OCI-LY1 (cell line): ENCODE measurements around the gene CCNL2.

Experiments used
- H2AFZ ChIP-seq: fragments of 200-600 bp; sonication (generic), shearing (Covaris generic); 2 replicates; pipeline ENCODE4 v1.6.0; 2014; ENCODE audit warnings: antibody characterized with exemption, mild to moderate bottlenecking, low read length
- H3F3A ChIP-seq: fragments of 200-600 bp; sonication (generic), shearing (Covaris generic); 2 replicates; pipeline ENCODE4 v1.6.0; 2014; ENCODE audit warnings: mild to moderate bottlenecking, antibody characterized with exemption, low read length, moderate library complexity; ENCODE audit not compliant: insufficient read depth
- H3K27ac ChIP-seq: fragments of 200-600 bp; sonication (generic); 2 replicates; pipeline ENCODE4 v1.5.1; 2014; ENCODE audit warnings: low read length, mixed run types, mild to moderate bottlenecking, low read depth; ENCODE audit not compliant: poor library complexity, severe bottlenecking
- H3K27me3 ChIP-seq: fragments of 200-600 bp; sonication (generic); 2 replicates; pipeline ENCODE4 v1.6.0; 2014; ENCODE audit warnings: antibody characterized with exemption, mild to moderate bottlenecking, low read length, moderate library complexity; ENCODE audit not compliant: insufficient read depth
- H3K36me3 ChIP-seq: fragments of 200-600 bp; sonication (generic); 2 replicates; pipeline ENCODE4 v1.6.1; 2014; ENCODE audit warnings: mild to moderate bottlenecking, antibody characterized with exemption, low read length, moderate library complexity, mixed read lengths; ENCODE audit not compliant: insufficient read depth
- H3K4me1 ChIP-seq: fragments of 200-600 bp; sonication (generic); 2 replicates; pipeline ENCODE4 v1.5.1; 2014; ENCODE audit warnings: mild to moderate bottlenecking, low read length, moderate library complexity; ENCODE audit not compliant: insufficient read depth, severe bottlenecking
- H3K4me2 ChIP-seq: fragments of 200-600 bp; sonication (generic), shearing (Covaris generic); 2 replicates; pipeline ENCODE4 v1.6.1; 2014; ENCODE audit warnings: low read length
- H3K4me3 ChIP-seq: fragments of 200-600 bp; sonication (generic); 2 replicates; pipeline ENCODE4 v1.5.1; 2014; ENCODE audit warnings: low read length, low read depth, mild to moderate bottlenecking, mixed read lengths; ENCODE audit not compliant: poor library complexity, severe bottlenecking
- H3K79me2 ChIP-seq: fragments of 200-600 bp; shearing (Covaris generic); 2 replicates; pipeline ENCODE4 v1.6.1; 2016; ENCODE audit warnings: mixed run types, low read length, mixed read lengths; ENCODE audit not compliant: insufficient read depth
- H3K9ac ChIP-seq: fragments of 200-600 bp; sonication (generic), shearing (Covaris generic); 2 replicates; pipeline ENCODE4 v1.6.1; 2014; ENCODE audit warnings: mild to moderate bottlenecking, low read length, mixed read lengths
- H3K9me2 ChIP-seq: fragments of 200-600 bp; sonication (generic), shearing (Covaris generic); 2 replicates; pipeline ENCODE4 v1.6.1; 2014; ENCODE audit warnings: low read depth, mild to moderate bottlenecking, low read length, mixed read lengths
- H3K9me3 ChIP-seq: fragments of 200-600 bp; shearing (Covaris generic); 2 replicates; pipeline ENCODE4 v1.6.1; 2014; ENCODE audit warnings: low read length, mixed read lengths
- H4K20me1 ChIP-seq: fragments of 200-600 bp; sonication (generic), shearing (Covaris generic); 2 replicates; pipeline ENCODE4 v1.6.0; 2016; ENCODE audit warnings: mild to moderate bottlenecking, low read length; ENCODE audit not compliant: insufficient read depth
- CTCF ChIP-seq: fragments of 200-600 bp; sonication (generic), shearing (Covaris generic); IDR thresholded peaks from 2 replicates; pipeline ENCODE4 v1.5.1; 2017; ENCODE audit warnings: mild to moderate bottlenecking, antibody characterized with exemption, low read length, moderate library complexity, mixed read lengths
- EZH2 ChIP-seq: fragments of 200-600 bp; sonication (generic), shearing (Covaris generic); IDR thresholded peaks from 2 replicates; pipeline ENCODE4 v1.8.0; 2017; ENCODE audit warnings: borderline replicate concordance, mixed run types, mild to moderate bottlenecking, antibody characterized with exemption, low read length, moderate library complexity, mixed read lengths

The CCNL2 gene

GRCh38 chr1:1342061-1342562 lies 57.0 kb downstream of the CCNL2 start:
- Histone ChIP-seq H3K9me3 (no peaks in the 10 kb centered on the region), H3K4me3 (no peak overlapping the region), H3K79me2 (no peaks in the 10 kb centered on the region), H3F3A (no peaks in the 10 kb centered on the region), H3K27me3 (no peaks in the 10 kb centered on the region), H3K9ac (no peak overlapping the region), H3K4me2 (no peak overlapping the region), H3K9me2 (no peaks in the 10 kb centered on the region), H3K27ac (no peak overlapping the region), H3K4me1 (no peaks in the 10 kb centered on the region), H4K20me1 (peaks cover 2% of the 10 kb centered on the region; the same call in 1 of the 2 replicates), H2AFZ (no peak overlapping the region), H3K36me3 (no peaks in the 10 kb centered on the region; the same call in 1 of the 2 replicates)
- TF ChIP-seq EZH2 (no peak), CTCF (no peak)

- no peak overlapping the region for H3K4me3 ChIP-seq
- no peaks in the 10 kb centered on the region for H3K9me3 ChIP-seq
- H3K79me2 ChIP-seq = no peaks in the 10 kb centered on the region
- H3K4me2 ChIP-seq = no peak overlapping the region
- no peaks in the 10 kb centered on the region for H3K4me1 ChIP-seq
- TF ChIP-seq CTCF (no peak), EZH2 (no peak)
- no peak overlapping the region for H3K27ac ChIP-seq
- no peak overlapping the region for H3K9ac ChIP-seq
- no peaks in the 10 kb centered on the region for H4K20me1 ChIP-seq
- H3K9me2 ChIP-seq = no peaks in the 10 kb centered on the region
- no peaks in the 10 kb centered on the region; the same call in 1 of the 2 replicates for H3K36me3 ChIP-seq
- no peak overlapping the region for H2AFZ ChIP-seq
- no peaks in the 10 kb centered on the region for H3F3A ChIP-seq
- H3K27me3 ChIP-seq = no peaks in the 10 kb centered on the region
Measured at GRCh38 chr1:1341549-1342021, 57.5 kb downstream of the CCNL2 start.

GRCh38 chr1:1340791-1341548 lies 58.2 kb downstream of the CCNL2 start:
- no peak overlapping the region for H3K4me2 ChIP-seq
- H3F3A ChIP-seq = no peaks in the 10 kb centered on the region
- no peaks in the 10 kb centered on the region for H3K9me2 ChIP-seq
- H3K36me3 ChIP-seq = no peaks in the 10 kb centered on the region; the same call in 1 of the 2 replicates
- H3K9ac ChIP-seq = no peak overlapping the region
- no peaks in the 10 kb centered on the region for H4K20me1 ChIP-seq
- TF ChIP-seq EZH2 = no peak
- H3K79me2 ChIP-seq = no peaks in the 10 kb centered on the region
- no peaks in the 10 kb centered on the region for H3K4me1 ChIP-seq
- H2AFZ ChIP-seq = no peak overlapping the region
- no peak overlapping the region for H3K27ac ChIP-seq
- no peak overlapping the region for H3K4me3 ChIP-seq
- no peaks in the 10 kb centered on the region for H3K27me3 ChIP-seq
- H3K9me3 ChIP-seq = no peaks in the 10 kb centered on the region

- H3K36me3 ChIP-seq = no peaks in the 10 kb centered on the region; the same call in 1 of the 2 replicates
- no peaks in the 10 kb centered on the region for H3K4me1 ChIP-seq
- no peak overlapping the region for H3K27ac ChIP-seq
- no peak overlapping the region for H2AFZ ChIP-seq
- H3F3A ChIP-seq = no peaks in the 10 kb centered on the region
- no peak overlapping the region for H3K9ac ChIP-seq
- H4K20me1 ChIP-seq = no peaks in the 10 kb centered on the region
- H3K9me2 ChIP-seq = no peaks in the 10 kb centered on the region
- H3K4me3 ChIP-seq = no peak overlapping the region
- no peaks in the 10 kb centered on the region for H3K79me2 ChIP-seq
- H3K27me3 ChIP-seq = no peaks in the 10 kb centered on the region
- no peak overlapping the region for H3K4me2 ChIP-seq
- no peaks in the 10 kb centered on the region for H3K9me3 ChIP-seq
- no peak for TF ChIP-seq CTCF
- no peak for TF ChIP-seq EZH2
Measured at GRCh38 chr1:1340185-1340584, 59.0 kb downstream of the CCNL2 start.
